Panc1 (cell line): ENCODE data around the gene DKK1. TPM values are rescaled to one million over a fixed set of nuclear protein-coding genes. Genes with fewer than 3 reads are reported as not detected.
A peak's percentile ranks its signal among the peaks of the same experiment; 100 is the strongest.

ENCODE experiments used
- ATAC-seq: fragments of 200-7000 bp; cut with Tn5 transposase; 2 replicates; pipeline ENCODE4 v1.9.1; 2020; ENCODE audit warnings: mild to moderate bottlenecking, moderate library complexity
- BruUV-seq: library from RNA; stranded (reverse); fragments of 400-500 nt; replicated peaks from 2 replicates; lab custom pipeline; 2021; lab: Mats Ljungman, UMichigan
- CTCF ChIA-PET: fragments of 300-600 bp; sonication (Branson Sonifier 250); formaldehyde crosslinking; loops from one replicate; lab custom pipeline; 2022; ENCODE audit warnings: antibody characterized with exemption; lab: Charles Lee
- POLR2A ChIA-PET: fragments of 300-600 bp; sonication (Branson Sonifier 250); formaldehyde crosslinking; loops from one replicate; lab custom pipeline; 2022; ENCODE audit warnings: antibody characterized with exemption; lab: Charles Lee
- DNase-seq: peaks from one replicate; pipeline ENCODE4 v3.0.0-alpha.2; 2010; ENCODE audit warnings: low read depth, low spot score
- H3K27ac ChIP-seq: 2 replicates; pipeline ENCODE4 v1.5.1; 2011; ENCODE audit warnings: mild to moderate bottlenecking, low read length, inconsistent platforms
- H3K27me3 ChIP-seq: fragments of 200-500 bp; sonication (Bioruptor generic); 2 replicates; pipeline ENCODE4 v1.6.0; 2014; ENCODE audit warnings: low read length, inconsistent platforms; ENCODE audit not compliant: control insufficient read depth, insufficient read depth
- H3K36me3 ChIP-seq: fragments of 200-500 bp; sonication (Bioruptor generic); 2 replicates; pipeline ENCODE4 v1.5.1; 2014; ENCODE audit warnings: inconsistent platforms, mild to moderate bottlenecking, low read length, moderate library complexity; ENCODE audit not compliant: control insufficient read depth, insufficient read depth
- H3K4me1 ChIP-seq: 2 replicates; pipeline ENCODE4 v1.5.1; 2011; ENCODE audit warnings: inconsistent platforms, mild to moderate bottlenecking, low read length, moderate library complexity; ENCODE audit not compliant: control insufficient read depth, insufficient read depth
- H3K4me3 ChIP-seq, 2 experiments: 2 replicates each; pipeline ENCODE4 v1.5.1; 2011 to 2012; ENCODE audit warnings: low read depth in 2 of 2, low read length in 2 of 2, mild to moderate bottlenecking in 2 of 2, inconsistent platforms in 1 of 2, moderate library complexity in 1 of 2
- H3K9me3 ChIP-seq: fragments of 200-500 bp; sonication (Bioruptor generic); 2 replicates; pipeline ENCODE4 v1.5.1; 2014; ENCODE audit warnings: low read depth, mild to moderate bottlenecking, inconsistent platforms, low read length, moderate library complexity; ENCODE audit not compliant: control insufficient read depth, insufficient read depth
- POLR2AphosphoS5 ChIP-seq: IDR thresholded peaks from 2 replicates; pipeline ENCODE4 v1.6.1; 2012; ENCODE audit warnings: mild to moderate bottlenecking, low read depth, low read length, moderate library complexity
- REST ChIP-seq, 2 experiments: IDR thresholded peaks; 2 replicates each; pipeline ENCODE4 v1.6.1; 2011 to 2012; ENCODE audit warnings: low read depth in 2 of 2, control low read depth in 1 of 2, low read length in 1 of 2, mild to moderate bottlenecking in 1 of 2, moderate library complexity in 1 of 2; ENCODE audit not compliant: insufficient read depth in 1 of 2
- SIN3A ChIP-seq: IDR thresholded peaks from 2 replicates; pipeline ENCODE4 v1.6.1; 2012; ENCODE audit warnings: low read depth, mild to moderate bottlenecking, low read length, moderate library complexity, borderline replicate concordance; ENCODE audit not compliant: insufficient read depth
- TCF7L2 ChIP-seq: IDR thresholded peaks from 2 replicates; pipeline ENCODE4 v1.6.1; 2011; ENCODE audit warnings: mild to moderate bottlenecking, low read depth, low read length, inconsistent platforms
- in situ Hi-C: cut with HindIII; loops from 2 replicates; pipeline ENCODE4 v1.10.0; 2016; ENCODE audit warnings: low sequenced_read_pairs, low pct_unique_long_range_greater_than_20kb
- intact Hi-C: fragments of 100-400 bp; cut with micrococcal nuclease; formaldehyde crosslinking; loops from one replicate; pipeline ENCODE4 v1.10.0; 2022; ENCODE audit not compliant: unreplicated experiment
- total RNA-seq: library from RNA; stranded (reverse); gene quantifications from one replicate; pipeline ENCODE4 v1.2.1, GENCODE V29; 2021; ENCODE audit not compliant: unreplicated experiment
- TF ChIP-seq, protein P1 (sequence below): fragments of 450-650 bp; IDR thresholded peaks from 2 replicates; pipeline ENCODE4 v1.5.1; 2017; ENCODE audit warnings: mild to moderate bottlenecking

DKK1 gene
- total RNA-seq, 1 experiment from 2014 or later = 563 TPM

DNA sequence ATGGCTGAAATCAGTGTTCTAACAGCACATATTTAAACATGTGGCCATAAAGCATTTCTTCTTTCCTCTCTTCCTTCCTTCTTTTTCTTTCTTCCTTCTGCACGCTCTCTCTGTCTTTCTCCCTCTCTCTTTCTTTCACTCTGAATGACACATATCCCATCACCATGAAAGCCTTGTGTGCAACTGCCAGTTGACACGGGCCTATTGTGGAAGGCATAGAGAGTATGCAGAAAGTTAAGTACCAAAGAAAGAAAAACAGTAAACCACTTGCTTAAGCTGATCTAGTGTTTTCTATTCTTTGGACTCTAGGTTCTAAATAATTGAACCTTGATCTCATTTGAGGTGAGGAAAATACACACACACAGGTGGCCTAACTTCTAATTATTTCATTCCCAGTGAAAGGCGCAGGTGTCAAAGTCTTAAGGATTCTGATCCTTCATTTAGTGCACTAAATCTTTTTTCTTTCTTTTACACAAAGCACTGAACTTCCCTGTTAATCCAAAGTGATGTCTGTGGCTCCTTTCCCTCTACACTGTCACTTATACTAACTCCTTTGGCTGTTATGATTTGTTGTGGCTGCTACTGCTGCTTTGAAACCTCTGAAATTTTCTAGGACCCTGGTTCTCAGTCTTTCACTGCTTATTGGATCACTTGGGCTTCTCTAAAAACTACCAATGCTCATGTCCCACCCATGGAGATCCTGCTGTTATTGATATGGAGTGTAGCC lies 17.7 kb downstream of the DKK1 start:
- ATAC-seq (peak; percentile 62), DNase-seq (no peak)
- Histone ChIP-seq H3K9me3 (peaks cover 7% of the 10 kb centered on the region; the same call in 1 of the 2 replicates), H3K27ac (peak overlapping the region; percentile 77), H3K4me3 (no peak overlapping the region), H3K27me3 (no peaks in the 10 kb centered on the region), H3K4me1 (peaks cover 3% of the 10 kb centered on the region; the same call in 1 of the 2 replicates), H3K36me3 (no peaks in the 10 kb centered on the region)
- no peak for TF ChIP-seq REST (IDR thresholded peaks at IDR 0.05; ENCODE audit: insufficient read depth in 1 of 2, low read depth in 2 of 2, low read length in 1 of 2)
- ChIA-PET CTCF (interaction anchor here (0.6 kb wide), 1 partner anchor 9 kb away, joined by 6 read pairs; no protein-coding TSS in a partner anchor), POLR2A (no interaction called here)
- in situ Hi-C loops (no loop called here), intact Hi-C loops (no loop called here)
- BruUV-seq = no TSS peak

GRCh38 chr10:52332815-52333214 lies 18.7 kb downstream of the DKK1 start:
- DNase-seq = no peak
- ATAC-seq = no peak
- BruUV-seq = no TSS peak
- TF ChIP-seq SIN3A (no peak), TCF7L2 (no peak), POLR2AphosphoS5 (no peak), REST (IDR thresholded peaks at IDR 0.05; ENCODE audit: insufficient read depth in 1 of 2, low read depth in 2 of 2, low read length in 1 of 2) (no peak)
- TF ChIP-seq, protein P1, sequence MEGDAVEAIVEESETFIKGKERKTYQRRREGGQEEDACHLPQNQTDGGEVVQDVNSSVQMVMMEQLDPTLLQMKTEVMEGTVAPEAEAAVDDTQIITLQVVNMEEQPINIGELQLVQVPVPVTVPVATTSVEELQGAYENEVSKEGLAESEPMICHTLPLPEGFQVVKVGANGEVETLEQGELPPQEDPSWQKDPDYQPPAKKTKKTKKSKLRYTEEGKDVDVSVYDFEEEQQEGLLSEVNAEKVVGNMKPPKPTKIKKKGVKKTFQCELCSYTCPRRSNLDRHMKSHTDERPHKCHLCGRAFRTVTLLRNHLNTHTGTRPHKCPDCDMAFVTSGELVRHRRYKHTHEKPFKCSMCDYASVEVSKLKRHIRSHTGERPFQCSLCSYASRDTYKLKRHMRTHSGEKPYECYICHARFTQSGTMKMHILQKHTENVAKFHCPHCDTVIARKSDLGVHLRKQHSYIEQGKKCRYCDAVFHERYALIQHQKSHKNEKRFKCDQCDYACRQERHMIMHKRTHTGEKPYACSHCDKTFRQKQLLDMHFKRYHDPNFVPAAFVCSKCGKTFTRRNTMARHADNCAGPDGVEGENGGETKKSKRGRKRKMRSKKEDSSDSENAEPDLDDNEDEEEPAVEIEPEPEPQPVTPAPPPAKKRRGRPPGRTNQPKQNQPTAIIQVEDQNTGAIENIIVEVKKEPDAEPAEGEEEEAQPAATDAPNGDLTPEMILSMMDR = no peak
- Histone ChIP-seq H3K4me3 (no peak overlapping the region), H3K4me1 (peaks cover 3% of the 10 kb centered on the region; the same call in 1 of the 2 replicates), H3K27ac (peak overlapping the region; percentile 0; the same call in 1 of the 2 replicates), H3K27me3 (no peaks in the 10 kb centered on the region), H3K36me3 (no peaks in the 10 kb centered on the region), H3K9me3 (peaks cover 13% of the 10 kb centered on the region; the same call in 1 of the 2 replicates)
- ChIA-PET CTCF (interaction anchor here (0.6 kb wide), 1 partner anchor 10 kb away, joined by 6 read pairs; no protein-coding TSS in a partner anchor), POLR2A (no interaction called here)
- intact Hi-C loops = no loop called here
- in situ Hi-C loops = no loop called here
